GM12892 (cell line): ENCODE measurements around the gene ARL6IP1.

Source experiments
- POLR2A ChIP-seq: IDR thresholded peaks from 2 replicates; pipeline ENCODE4 v1.6.1; 2011; ENCODE audit warnings: low read depth, low read length, control low read depth
- POLR2AphosphoS5 ChIP-seq: IDR thresholded peaks from 2 replicates; pipeline ENCODE4 v1.6.1; 2011; ENCODE audit warnings: low read depth, low read length, control low read depth
- TAF1 ChIP-seq: IDR thresholded peaks from 2 replicates; pipeline ENCODE4 v1.6.1; 2011; ENCODE audit warnings: low read depth, mild to moderate bottlenecking, control low read depth, low read length, borderline replicate concordance

DNA sequence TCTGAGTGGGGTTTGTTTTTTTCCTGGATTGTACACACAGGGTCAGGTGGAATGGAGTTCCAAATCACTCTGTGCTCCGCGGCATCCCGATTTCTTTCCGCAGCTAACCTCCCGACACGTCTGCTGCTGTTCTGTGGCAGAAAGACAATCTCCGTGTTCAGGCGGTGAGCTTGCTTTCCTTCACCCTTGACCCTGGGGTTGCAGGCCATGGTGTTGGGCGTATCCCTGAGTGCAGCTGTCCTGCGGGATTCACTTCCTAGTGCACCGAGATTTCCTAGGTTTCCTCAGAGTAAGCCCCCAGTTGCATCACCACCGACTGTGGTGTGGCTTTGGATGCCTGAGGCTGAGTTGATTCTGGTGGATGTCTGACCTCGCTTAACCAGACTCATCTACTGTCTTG lies 7.8 kb upstream of the ARL6IP1 start:
- no peak for TF ChIP-seq POLR2AphosphoS5
- no peak for TF ChIP-seq TAF1
- no peak for TF ChIP-seq POLR2A
